H1 (cell line): ENCODE results near the gene CXCL9. TPM values are rescaled to one million over a fixed set of nuclear protein-coding genes. Genes with fewer than 3 reads are reported as not detected.

ENCODE experiments used
- CTCF ChIA-PET: fragments of 300-600 bp; sonication (Branson Sonifier 250); formaldehyde crosslinking; loops from one replicate; lab custom pipeline; 2021; ENCODE audit not compliant: partially characterized antibody; lab: Charles Lee
- POLR2A ChIA-PET: fragments of 300-600 bp; sonication (Branson Sonifier 250); formaldehyde crosslinking; loops from one replicate; lab custom pipeline; 2021; ENCODE audit warnings: inconsistent platforms; ENCODE audit not compliant: partially characterized antibody; lab: Charles Lee
- DNase-seq, 2 experiments: peaks; one replicate each; pipeline versions ENCODE4 v3.0.0 to v3.0.0-alpha.2; 2010 to 2022; ENCODE audit warnings: low spot score in 2 of 2, low read depth in 1 of 2, mixed read lengths in 1 of 2
- FAIRE-seq: peaks from 2 replicates; lab custom pipeline; 2011; peaks lifted over from hg19 to GRCh38; lab: Jason Lieb, UNC
- H2AFZ ChIP-seq: 2 replicates; pipeline ENCODE4 v1.8.1; 2012; ENCODE audit warnings: low read length, inconsistent platforms
- H2AK5ac ChIP-seq: 2 replicates; pipeline ENCODE4 v1.6.1; 2013; ENCODE audit warnings: low read depth, low read length
- H2BK120ac ChIP-seq: replicated peaks from 2 replicates; pipeline ENCODE3; 2013; ENCODE audit warnings: low read depth, low read length, inconsistent platforms
- H2BK12ac ChIP-seq: 2 replicates; pipeline ENCODE4 v1.6.1; 2013; ENCODE audit warnings: low read depth, low read length
- H2BK15ac ChIP-seq: 2 replicates; pipeline ENCODE4 v1.6.1; 2013; ENCODE audit warnings: low read length
- H2BK20ac ChIP-seq: 2 replicates; pipeline ENCODE4 v1.6.1; 2013; ENCODE audit warnings: low read length
- H2BK5ac ChIP-seq: 2 replicates; pipeline ENCODE4 v1.6.1; 2013; ENCODE audit warnings: low read depth, low read length
- H3K14ac ChIP-seq: 2 replicates; pipeline ENCODE4 v1.6.1; 2013; ENCODE audit warnings: inconsistent platforms; ENCODE audit not compliant: insufficient read length
- H3K18ac ChIP-seq: 2 replicates; pipeline ENCODE4 v1.6.1; 2013; ENCODE audit warnings: low read length; ENCODE audit errors: extremely low read depth
- H3K23ac ChIP-seq: 2 replicates; pipeline ENCODE4 v1.6.1; 2013; ENCODE audit warnings: inconsistent platforms; ENCODE audit not compliant: insufficient read length
- H3K23me2 ChIP-seq: 2 replicates; pipeline ENCODE4 v1.6.1; 2013; ENCODE audit warnings: low read depth, low read length
- H3K27ac ChIP-seq: 2 replicates; pipeline ENCODE4 v1.6.1; 2011; ENCODE audit warnings: low read depth, low read length, inconsistent platforms
- H3K27me3 ChIP-seq, 4 experiments: replicated peaks in 1 of 4; 1 replicate in 1 of 4; 2 replicates in 3 of 4; pipeline versions ENCODE4 v1.6.1 to v1.8.1; 2011 to 2013; ENCODE audit warnings: low read length in 3 of 4, mild to moderate bottlenecking in 3 of 4, inconsistent platforms in 2 of 4, mixed read lengths in 2 of 4, moderate library complexity in 1 of 4; ENCODE audit not compliant: control insufficient read depth in 3 of 4, insufficient read depth in 3 of 4; ENCODE audit errors: extremely low read depth in 1 of 4
- H3K36me3 ChIP-seq, 4 experiments: 2 replicates each; pipeline versions ENCODE4 v1.6.1 to v1.8.1; 2011 to 2013; ENCODE audit warnings: mild to moderate bottlenecking in 4 of 4, low read length in 3 of 4, moderate library complexity in 2 of 4, control low read depth in 1 of 4, inconsistent platforms in 1 of 4; ENCODE audit not compliant: insufficient read depth in 4 of 4, control insufficient read depth in 2 of 4
- H3K4ac ChIP-seq: replicated peaks from 2 replicates; pipeline ENCODE3; 2013; ENCODE audit warnings: low read length, low read depth, mixed read lengths, inconsistent platforms; ENCODE audit not compliant: insufficient read length
- H3K4me1 ChIP-seq, 4 experiments: replicated peaks in 1 of 4; 1 replicate in 1 of 4; 2 replicates in 3 of 4; pipeline versions ENCODE4 v1.6.1 to v1.8.1; 2011 to 2013; ENCODE audit warnings: low read length in 3 of 4, inconsistent platforms in 2 of 4, mixed read lengths in 1 of 4; ENCODE audit not compliant: insufficient read depth in 4 of 4, control insufficient read depth in 3 of 4
- H3K4me2 ChIP-seq, 2 experiments: 2 replicates each; pipeline versions ENCODE4 v1.6.1 to v1.8.1; 2011 to 2013; ENCODE audit warnings: low read depth in 2 of 2, low read length in 2 of 2, control low read depth in 1 of 2, inconsistent platforms in 1 of 2, mild to moderate bottlenecking in 1 of 2; ENCODE audit not compliant: insufficient read depth in 1 of 2
- H3K4me3 ChIP-seq, 4 experiments: fragments of 200-600, 300-600 bp in 1 of 4; sonication (generic), shearing (Covaris generic), sonication (Bioruptor Twin) in 1 of 4; 2 replicates each; pipeline versions ENCODE4 v1.5.1 to v1.8.1; 2011 to 2016; ENCODE audit warnings: low read length in 4 of 4, low read depth in 3 of 4, control low read depth in 2 of 4, inconsistent platforms in 2 of 4, mild to moderate bottlenecking in 2 of 4, mixed read lengths in 1 of 4, moderate library complexity in 1 of 4; ENCODE audit not compliant: insufficient read depth in 2 of 4; ENCODE audit errors: extremely low read depth in 1 of 4
- H3K56ac ChIP-seq: replicated peaks from 2 replicates; pipeline ENCODE3; 2013; ENCODE audit warnings: low read depth, mild to moderate bottlenecking, mixed read lengths, low read length, inconsistent platforms; ENCODE audit not compliant: insufficient read length
- H3K79me1 ChIP-seq: 2 replicates; pipeline ENCODE4 v1.6.1; 2013; ENCODE audit warnings: low read depth, low read length, control low read depth
- H3K79me2 ChIP-seq, 2 experiments: 2 replicates each; pipeline versions ENCODE4 v1.6.1 to v1.8.1; 2012 to 2013; ENCODE audit warnings: low read length in 2 of 2, mild to moderate bottlenecking in 2 of 2, inconsistent platforms in 1 of 2; ENCODE audit not compliant: insufficient read depth in 2 of 2, control insufficient read depth in 1 of 2
- H3K9ac ChIP-seq, 4 experiments: replicated peaks in 1 of 4; 1 replicate in 1 of 4; 2 replicates in 3 of 4; pipeline versions ENCODE4 v1.6.1 to v1.8.1; 2011 to 2013; ENCODE audit warnings: low read depth in 3 of 4, low read length in 3 of 4, control low read depth in 2 of 4, mild to moderate bottlenecking in 2 of 4, moderate library complexity in 2 of 4, inconsistent platforms in 1 of 4; ENCODE audit errors: extremely low read depth in 1 of 4
- H3K9me3 ChIP-seq, 2 experiments: 2 replicates each; pipeline versions ENCODE4 v1.6.1 to v1.8.1; 2012 to 2013; ENCODE audit warnings: mild to moderate bottlenecking in 2 of 2, moderate library complexity in 2 of 2, control low read depth in 1 of 2, inconsistent platforms in 1 of 2, low read depth in 1 of 2, low read length in 1 of 2, mixed read lengths in 1 of 2; ENCODE audit not compliant: insufficient read depth in 2 of 2
- H4K20me1 ChIP-seq, 2 experiments: replicated peaks in 1 of 2; 2 replicates each; pipeline versions ENCODE3 to v1.8.1; 2011 to 2013; ENCODE audit warnings: inconsistent platforms in 2 of 2, low read length in 2 of 2, mild to moderate bottlenecking in 1 of 2; ENCODE audit not compliant: insufficient read depth in 2 of 2, control insufficient read depth in 1 of 2
- H4K5ac ChIP-seq: 2 replicates; pipeline ENCODE4 v1.6.1; 2013; ENCODE audit warnings: low read length, low read depth, mixed read lengths, inconsistent platforms; ENCODE audit not compliant: insufficient read length
- H4K8ac ChIP-seq: 2 replicates; pipeline ENCODE4 v1.8.0; 2013; ENCODE audit warnings: mild to moderate bottlenecking, moderate library complexity, low read length, inconsistent platforms; ENCODE audit not compliant: insufficient read depth; ENCODE audit errors: extremely low read depth
- H4K91ac ChIP-seq: replicated peaks from 2 replicates; pipeline ENCODE3; 2013; ENCODE audit warnings: low read length, mixed read lengths, inconsistent platforms; ENCODE audit not compliant: insufficient read length
- E2F6 ChIP-seq: IDR thresholded peaks from 2 replicates; pipeline ENCODE4 v1.6.1; 2012; ENCODE audit warnings: inconsistent platforms
- HDAC2 ChIP-seq, 2 experiments: fragments of 300-600 bp in 1 of 2; sonication (generic) in 1 of 2; IDR thresholded peaks; 2 replicates each; pipeline ENCODE4 v1.6.1; 2011 to 2012; ENCODE audit warnings: low read depth in 2 of 2, low read length in 2 of 2, mild to moderate bottlenecking in 2 of 2, moderate library complexity in 2 of 2, borderline replicate concordance in 1 of 2, inconsistent platforms in 1 of 2
- KDM1A ChIP-seq: fragments of 200-600, 300-600 bp; sonication (generic); IDR thresholded peaks from 2 replicates; pipeline ENCODE4 v1.7.1; 2016; ENCODE audit warnings: mild to moderate bottlenecking, low read length, borderline replicate concordance
- SP4 ChIP-seq: IDR thresholded peaks from 2 replicates; pipeline ENCODE4 v1.6.1; 2012; ENCODE audit warnings: low read length, inconsistent platforms
- ZNF274 ChIP-seq: IDR thresholded peaks from 2 replicates; pipeline ENCODE4 v1.7.0; 2012; ENCODE audit warnings: low read length, borderline replicate concordance; ENCODE audit errors: extremely low read depth
- WGBS, 2 experiments: shearing (Covaris generic) in 1 of 2; methylation state at CpG; one replicate each; pipeline versions ENCODE4 v1.1.6 to v1.1.7; 2013 to 2015; ENCODE audit warnings: low lambda C conversion rate in 2 of 2, mixed read lengths in 2 of 2, inconsistent platforms in 1 of 2, low coverage in 1 of 2, missing lambda C conversion rate in 1 of 2; ENCODE audit not compliant: insufficient replicate concordance in 2 of 2, insufficient coverage in 1 of 2, insufficient read length in 1 of 2; ENCODE audit errors: extremely low coverage in 1 of 2, missing lambda C conversion rate in 1 of 2; 5-methylcytosine and 5-hydroxymethylcytosine counted together
- polyA plus RNA-seq, 7 experiments: library from polyadenylated mRNA; depleted of rRNA in 3 of 7; stranded (reverse) in 5 of 7; unstranded in 2 of 7; fragments of >200 nt in 5 of 7; fragments of 200-250 nt in 2 of 7; gene quantifications; 1 replicate in 5 of 7; 2 replicates in 1 of 7; 4 replicates in 1 of 7; pipeline versions ENCODE4 v1.2.1 to v1.2.3, GENCODE V29; 2011 to 2013; ENCODE audit warnings: missing spikeins in 2 of 7, mixed read lengths in 2 of 7
- total RNA-seq: library from RNA; stranded (reverse); fragmentation: NEBNext Ultra II Directional; extraction: Animal tissue kit (Norgen Biotek cat#: 25700); gene quantifications from 2 replicates; pipeline ENCODE4 v1.2.1, GENCODE V29; 2021

The CXCL9 gene
- total and polyA plus RNA-seq, 2 of the 8 experiments (the other 6 are each of a cell fraction or from before 2014, with no cell fraction given) = not detected

GRCh38 chr4:75985116-75985515 lies 22.2 kb downstream of the CXCL9 start:
- Histone ChIP-seq H3K27ac (no peak overlapping the region), H4K5ac (no peak overlapping the region), H3K4me1 (peaks cover 0 to 4% (median 0%) of the 10 kb centered on the region in 4 experiments; a peak in 4 of 7 replicates), H3K9me3 (no peaks in the 10 kb centered on the region), H3K4me2 (no peak overlapping the region), H3K14ac (no peak overlapping the region), H2AFZ (no peak overlapping the region), H3K36me3 (peaks cover 4 to 20% (median 12%) of the 10 kb centered on the region in 4 experiments; a peak in 6 of 8 replicates), H3K23me2 (peaks cover 6% of the 10 kb centered on the region; the same call in 1 of the 2 replicates), H3K56ac (no peak overlapping the region), H2BK20ac (no peak overlapping the region), H3K18ac (no peak overlapping the region), H3K9ac (no peak overlapping the region), H2BK120ac (no peak overlapping the region), H2AK5ac (no peak overlapping the region), H3K79me1 (peaks cover 15% of the 10 kb centered on the region), H4K8ac (no peak overlapping the region), H3K4ac (no peak overlapping the region), H3K79me2 (peaks cover 41 to 76% of the 10 kb centered on the region in 2 experiments), H4K91ac (no peak overlapping the region), H2BK5ac (no peak overlapping the region), H3K27me3 (no peaks in the 10 kb centered on the region), H3K23ac (no peak overlapping the region), H2BK12ac (no peak overlapping the region), H4K20me1 (peaks cover 6 to 21% of the 10 kb centered on the region in 2 experiments), H3K4me3 (no peak overlapping the region), H2BK15ac (no peak overlapping the region)
- ChIA-PET CTCF (interaction anchor here (0.8 to 2.7 kb wide), 4 partner anchors 11 to 102 kb away, joined by 3 to 12 read pairs (median 5); no protein-coding TSS in a partner anchor), POLR2A (interaction anchor here (1.5 kb wide), 1 partner anchor 11 kb away, joined by 4 read pairs; no protein-coding TSS in a partner anchor)
- TF ChIP-seq E2F6 (no peak), ZNF274 (no peak), KDM1A (no peak), SP4 (no peak), HDAC2 (IDR thresholded peaks at IDR 0.05; ENCODE audit: borderline replicate concordance in 1 of 2, low read depth in 2 of 2, low read length in 2 of 2) (no peak)
- DNase-seq = no peak
- no peak for FAIRE-seq
- WGBS, 2 experiments = 86% methylated on average over 3 of the region's 3 CpGs; no CpG with 5 or more reads in 1 of the 2 experiments
